ENCODE data around the gene ZFP1.
"Not testable (repeated sequence)": the region's sequence is repeated elsewhere in the genome, so short reads cannot be mapped to it uniquely, and the experiment has no call there.

ZFP1 gene

GRCh38 chr16:75113541-75114121 is 34.7 kb upstream of the ZFP1 start:
- DNase-seq: no peak

GRCh38 chr16:75114179-75114945 is 34.0 kb upstream of the ZFP1 start:
- DNase-seq: no peak

- DNase-seq: no peak
These were observed 33.1 kb upstream of the ZFP1 start for GRCh38 chr16:75114946-75115825.

- no peak for DNase-seq
These were observed 32.0 kb upstream of the ZFP1 start, which contains the start of gene LDHD for GRCh38 chr16:75116081-75116910. Gene LDHD (minus strand): TSS chr16:75116780. CDS start chr16:75116720, 60 bp downstream.

- no peak for DNase-seq
These were observed 31.4 kb upstream of the ZFP1 start for GRCh38 chr16:75116911-75117245.

- DNase-seq: no peak
These were observed 29.3 kb upstream of the ZFP1 start for GRCh38 chr16:75118943-75119539.

- no peak for DNase-seq
These were observed 28.1 kb upstream of the ZFP1 start for GRCh38 chr16:75120253-75120652.

GRCh38 chr16:75121949-75122568 is 26.3 kb upstream of the ZFP1 start:
- no peak for DNase-seq

- DNase-seq: no peak
These were observed 25.7 kb upstream of the ZFP1 start for GRCh38 chr16:75122609-75123008.

GRCh38 chr16:75127713-75128415 is 20.5 kb upstream of the ZFP1 start:
- DNase-seq: no peak

- not testable (repeated sequence) for DNase-seq
These were observed 18.7 kb upstream of the ZFP1 start for GRCh38 chr16:75129421-75130149.

- no peak for DNase-seq
These were observed 18.1 kb upstream of the ZFP1 start for GRCh38 chr16:75130150-75130771.

GRCh38 chr16:75131081-75131480 is 17.2 kb upstream of the ZFP1 start:
- DNase-seq: no peak

GRCh38 chr16:75138233-75138632 is 10.1 kb upstream of the ZFP1 start:
- no peak for DNase-seq

GRCh38 chr16:75138636-75139035 is 9.7 kb upstream of the ZFP1 start:
- DNase-seq: no peak

GRCh38 chr16:75139498-75139897 is 8.8 kb upstream of the ZFP1 start:
- DNase-seq: no peak

- no peak for DNase-seq
These were observed 4.4 kb upstream of the ZFP1 start for GRCh38 chr16:75143941-75144340.

GRCh38 chr16:75147968-75148310 is 385 bp upstream of the ZFP1 start:
- DNase-seq: no peak

- DNase-seq: no peak
These were observed 3.5 kb downstream of the ZFP1 start for GRCh38 chr16:75151798-75152197.

- DNase-seq: no peak
These were observed 4.3 kb downstream of the ZFP1 start for GRCh38 chr16:75152635-75153034.

Measured in activated CD8-positive, alpha-beta memory T cell treated with anti-CD3 and anti-CD28 coated beads, Interleukin-2, amount 50 U/mL, for 4 hours (primary cell).